HepG2 (cell line): ENCODE data around the gene ANAPC2. TPM values are rescaled to one million over a fixed set of nuclear protein-coding genes. Genes with fewer than 3 reads are reported as not detected.

Source experiments
- CENPBD1 ChIP-seq: sonication (generic); formaldehyde crosslinking; IDR thresholded peaks from 2 replicates; pipeline ENCODE4 v1.8.0; 2022; ENCODE audit warnings: missing genetic modification reagents, low read depth, mild to moderate bottlenecking, borderline replicate concordance
- CREB3 ChIP-seq: sonication (generic); formaldehyde crosslinking; IDR thresholded peaks from 2 replicates; pipeline ENCODE4 v1.5.0; 2020; ENCODE audit warnings: missing genetic modification reagents
- FOXC1 ChIP-seq: sonication (generic); formaldehyde crosslinking; IDR thresholded peaks from 2 replicates; pipeline ENCODE4 v1.8.0; 2022; ENCODE audit warnings: mild to moderate bottlenecking, missing genetic modification reagents, borderline replicate concordance
- HDAC2 ChIP-seq: sonication (generic); formaldehyde crosslinking; IDR thresholded peaks from 2 replicates; pipeline ENCODE4 v1.4.0; 2020; ENCODE audit warnings: missing genetic modification reagents
- HNRNPLL ChIP-seq: fragments of 200-400 bp; formaldehyde crosslinking; IDR thresholded peaks from 2 replicates; pipeline ENCODE4 v1.6.1; 2017; ENCODE audit warnings: mild to moderate bottlenecking, low read depth, low read length; ENCODE audit not compliant: poor library complexity, severe bottlenecking
- HOXA9 ChIP-seq: sonication (generic); formaldehyde crosslinking; IDR thresholded peaks from 2 replicates; pipeline ENCODE4 v1.8.1; 2022; ENCODE audit warnings: missing genetic modification reagents, mild to moderate bottlenecking, moderate library complexity, borderline replicate concordance
- ISX ChIP-seq: sonication (generic); formaldehyde crosslinking; conservative IDR thresholded peaks from 2 replicates; pipeline ENCODE4 v1.5.0; 2020; ENCODE audit warnings: missing genetic modification reagents
- MAZ ChIP-seq, 2 experiments: sonication (generic) in 1 of 2; formaldehyde crosslinking in 1 of 2; IDR thresholded peaks; 2 replicates each; pipeline versions ENCODE4 v1.5.0 to v1.6.1; 2012 to 2020; ENCODE audit warnings: low read depth in 2 of 2, mild to moderate bottlenecking in 2 of 2, borderline replicate concordance in 1 of 2, improper control_type of control experiment in 1 of 2, low read length in 1 of 2, missing genetic modification reagents in 1 of 2, moderate library complexity in 1 of 2
- MED13 ChIP-seq: sonication (generic); formaldehyde crosslinking; IDR thresholded peaks from 2 replicates; pipeline ENCODE4 v1.5.0; 2020; ENCODE audit warnings: missing genetic modification reagents
- MIER2 ChIP-seq: IDR thresholded peaks from 2 replicates; pipeline ENCODE4 v1.6.1; 2016; ENCODE audit warnings: missing biosample characterization, missing genetic modification reagents
- MTERF4 ChIP-seq: sonication (generic); formaldehyde crosslinking; IDR thresholded peaks from 2 replicates; pipeline ENCODE4 v1.8.0; 2023; ENCODE audit warnings: mild to moderate bottlenecking, missing genetic modification reagents
- NFE2L2 ChIP-seq: fragments of 150-350 bp; IDR thresholded peaks from 2 replicates; pipeline ENCODE4 v1.6.1; 2014; ENCODE audit warnings: low read length
- PHF21A ChIP-seq: sonication (generic); formaldehyde crosslinking; IDR thresholded peaks from 2 replicates; pipeline ENCODE4 v1.5.0; 2020; ENCODE audit warnings: mild to moderate bottlenecking, missing genetic modification reagents
- RFXANK ChIP-seq: IDR thresholded peaks from 2 replicates; pipeline ENCODE4 v1.6.1; 2016
- TAF15 ChIP-seq: fragments of 200-400 bp; formaldehyde crosslinking; IDR thresholded peaks from one replicate; pipeline ENCODE4 v1.6.1; 2018; ENCODE audit warnings: mild to moderate bottlenecking, low read depth, low read length; ENCODE audit not compliant: poor library complexity, severe bottlenecking
- U2AF2 ChIP-seq: fragments of 200-400 bp; formaldehyde crosslinking; IDR thresholded peaks from 2 replicates; pipeline ENCODE4 v1.6.1; 2017; ENCODE audit warnings: low read depth, mild to moderate bottlenecking, low read length
- ZFYVE20 ChIP-seq: sonication (generic); formaldehyde crosslinking; IDR thresholded peaks from 2 replicates; pipeline ENCODE4 v1.8.0; 2023; ENCODE audit warnings: low read depth, mild to moderate bottlenecking, moderate library complexity, missing genetic modification reagents, borderline replicate concordance
- ZNF530 ChIP-seq: sonication (generic); formaldehyde crosslinking; IDR thresholded peaks from 2 replicates; pipeline ENCODE4 v1.5.0; 2020; ENCODE audit warnings: low read depth, mild to moderate bottlenecking, missing genetic modification reagents
- ZNF549 ChIP-seq: sonication (generic); formaldehyde crosslinking; IDR thresholded peaks from 2 replicates; pipeline ENCODE4 v1.5.0; 2020; ENCODE audit warnings: missing genetic modification reagents
- ZNF572 ChIP-seq: sonication (generic); formaldehyde crosslinking; IDR thresholded peaks from 2 replicates; pipeline ENCODE4 v1.5.1; 2020; ENCODE audit warnings: mild to moderate bottlenecking, missing genetic modification reagents
- ZNF639 ChIP-seq: conservative IDR thresholded peaks from 2 replicates; pipeline ENCODE4 v1.6.1; 2018; ENCODE audit warnings: missing genetic modification reagents
- ZSCAN20 ChIP-seq: sonication (generic); formaldehyde crosslinking; IDR thresholded peaks from 2 replicates; pipeline ENCODE4 v1.4.0; 2020; ENCODE audit warnings: missing genetic modification reagents, mild to moderate bottlenecking, borderline replicate concordance
- ZSCAN31 ChIP-seq: sonication (generic); formaldehyde crosslinking; IDR thresholded peaks from 2 replicates; pipeline ENCODE4 v1.5.0; 2020; ENCODE audit warnings: low read depth, mild to moderate bottlenecking, missing genetic modification reagents
- polyA plus RNA-seq, 8 experiments: library from polyadenylated mRNA; depleted of rRNA in 3 of 8; stranded (reverse) in 7 of 8; unstranded in 1 of 8; fragments of >200 nt; fragmentation: Illumina TruSeq in 4 of 8; extraction: Trizol in 4 of 8; gene quantifications; 2 replicates each; pipeline versions ENCODE4 v1.2.1 to v1.2.3, GENCODE V29; 2011 to 2016; ENCODE audit warnings: low read depth in 4 of 8, missing spikeins in 1 of 8, mixed read lengths in 1 of 8; ENCODE audit not compliant: insufficient read depth in 1 of 8
- total RNA-seq, 5 experiments: library from RNA; depleted of rRNA; stranded (reverse); fragments of >200 nt; fragmentation: Illumina TruSeq; extraction: Trizol; gene quantifications; 2 replicates each; pipeline ENCODE4 v1.2.3, GENCODE V29; 2016; ENCODE audit warnings: low read depth in 1 of 5

Gene ANAPC2
- total and polyA plus RNA-seq, 2 of the 13 experiments (the other 11 are each of a cell fraction or from before 2014, with no cell fraction given) = 12.3 to 15.4 TPM

- TF ChIP-seq HDAC2 (CRISPR knock-in tag) = 0 out of 2 replicates have a peak, but pooled peaks have one; percentile 32
- TF ChIP-seq NFE2L2 = no peak
- TF ChIP-seq ZNF549 (CRISPR knock-in tag) = no peak
- no peak for TF ChIP-seq MED13 (CRISPR knock-in tag)
- peak; percentile 83 for TF ChIP-seq PHF21A
- TF ChIP-seq CREB3 = no peak
- TF ChIP-seq MAZ (IDR thresholded peaks at IDR 0.05; ENCODE audit: borderline replicate concordance, low read depth, low read length) = no peak
- TF ChIP-seq MAZ (CRISPR knock-in tag; IDR thresholded peaks at IDR 0.05; ENCODE audit: low read depth) = peak; percentile 47; the same call in 1 of the 2 replicates
- 0 out of 2 replicates have a peak, but pooled peaks have one; percentile 81 for TF ChIP-seq ZNF572 (CRISPR knock-in tag)
- no peak for TF ChIP-seq RFXANK (CRISPR knock-in tag)
- TF ChIP-seq HNRNPLL = peak; percentile 29
- no peak for TF ChIP-seq MIER2
- TF ChIP-seq ZNF530 (CRISPR knock-in tag) = no peak
- TF ChIP-seq ZSCAN20 (CRISPR knock-in tag) = no peak
- peak; percentile 57 for TF ChIP-seq TAF15
- TF ChIP-seq ZNF639 (CRISPR knock-in tag) = peak; percentile 41; the same call in 1 of the 2 replicates
- TF ChIP-seq ISX = no peak
- no peak for TF ChIP-seq HOXA9
- no peak for TF ChIP-seq U2AF2
- peak; percentile 36; the same call in 1 of the 2 replicates for TF ChIP-seq FOXC1 (CRISPR knock-in tag)
- no peak; the same call in 1 of the 2 replicates for TF ChIP-seq ZSCAN31 (CRISPR knock-in tag)
- TF ChIP-seq CENPBD1 = no peak
- TF ChIP-seq MTERF4 = no peak
- no peak for TF ChIP-seq ZFYVE20
Measured at GRCh38 chr9:137229903-137230704, 41.7 kb upstream of the ANAPC2 start (continued).
